Body of pancreas (tissue), 4 donors: Measurements from ENCODE around the gene MGMT.

Experiments
- POLR2A ChIP-seq, 3 donors: fragments of 450-650 bp; IDR thresholded peaks; one replicate each; pipeline ENCODE4 v1.6.1; 2016; ENCODE audit warnings: antibody characterized with exemption in 3 of 3, mild to moderate bottlenecking in 2 of 3
- TF ChIP-seq, protein P1 (sequence below), 7 experiments: fragments of 450-650 bp in 4 of 7; fragments of 200-600 bp in 3 of 7; sonication (generic) in 3 of 7; IDR thresholded peaks; one replicate each; pipeline ENCODE4 v1.5.1; 2016 to 2019; ENCODE audit warnings: antibody characterized with exemption in 7 of 7

DNA sequence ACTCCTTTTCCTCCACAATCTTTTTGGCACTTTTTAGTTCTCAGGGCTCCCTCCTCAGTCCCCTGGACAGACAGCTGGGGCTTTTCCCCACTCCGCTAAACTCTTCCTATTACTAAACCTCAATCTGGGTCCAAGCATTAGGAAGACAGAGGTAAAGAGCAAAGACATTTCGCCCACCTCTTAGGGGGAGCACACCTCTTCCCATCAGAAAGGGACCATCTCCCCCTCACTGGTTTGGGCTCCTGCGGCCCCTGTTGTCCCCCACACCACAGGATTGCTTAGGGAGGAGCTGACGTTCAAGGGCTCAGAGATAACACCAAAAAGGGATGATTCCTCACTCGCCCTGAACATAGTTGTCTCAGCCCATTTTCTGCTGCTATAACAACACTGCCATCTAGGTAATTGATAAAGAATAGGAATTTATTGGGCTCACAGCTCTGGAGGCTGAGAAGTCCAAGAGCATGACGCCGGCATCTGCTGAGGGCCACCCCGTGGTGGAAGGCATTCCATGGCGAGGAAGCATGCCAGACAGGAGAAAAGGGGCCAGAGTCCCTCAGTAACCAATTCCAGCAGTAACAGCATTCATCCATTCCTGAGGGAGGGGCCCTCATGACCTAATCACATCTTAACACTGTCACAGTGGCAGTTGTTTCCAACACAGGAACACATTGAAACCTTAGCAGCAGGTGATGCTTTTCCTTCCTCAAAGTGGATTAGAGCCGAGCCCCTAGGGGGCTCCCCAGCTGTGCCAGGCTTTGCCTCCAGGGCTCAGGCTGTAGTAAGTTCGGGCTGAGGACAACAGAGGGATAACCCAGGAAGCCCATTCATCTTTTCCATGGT, 287.4 kb downstream of the MGMT start:
- TF ChIP-seq, protein P1, sequence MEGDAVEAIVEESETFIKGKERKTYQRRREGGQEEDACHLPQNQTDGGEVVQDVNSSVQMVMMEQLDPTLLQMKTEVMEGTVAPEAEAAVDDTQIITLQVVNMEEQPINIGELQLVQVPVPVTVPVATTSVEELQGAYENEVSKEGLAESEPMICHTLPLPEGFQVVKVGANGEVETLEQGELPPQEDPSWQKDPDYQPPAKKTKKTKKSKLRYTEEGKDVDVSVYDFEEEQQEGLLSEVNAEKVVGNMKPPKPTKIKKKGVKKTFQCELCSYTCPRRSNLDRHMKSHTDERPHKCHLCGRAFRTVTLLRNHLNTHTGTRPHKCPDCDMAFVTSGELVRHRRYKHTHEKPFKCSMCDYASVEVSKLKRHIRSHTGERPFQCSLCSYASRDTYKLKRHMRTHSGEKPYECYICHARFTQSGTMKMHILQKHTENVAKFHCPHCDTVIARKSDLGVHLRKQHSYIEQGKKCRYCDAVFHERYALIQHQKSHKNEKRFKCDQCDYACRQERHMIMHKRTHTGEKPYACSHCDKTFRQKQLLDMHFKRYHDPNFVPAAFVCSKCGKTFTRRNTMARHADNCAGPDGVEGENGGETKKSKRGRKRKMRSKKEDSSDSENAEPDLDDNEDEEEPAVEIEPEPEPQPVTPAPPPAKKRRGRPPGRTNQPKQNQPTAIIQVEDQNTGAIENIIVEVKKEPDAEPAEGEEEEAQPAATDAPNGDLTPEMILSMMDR (IDR thresholded peaks at IDR 0.05), result no peak
- TF ChIP-seq POLR2A (IDR thresholded peaks at IDR 0.05), result no peak
